ENCODE measurements around the gene FAM83D.

GRCh38 chr20:38952153-38952552 lies 25.9 kb downstream of the FAM83D start:
- TF ChIP-seq SMAD3 (CRISPR knock-in tag; IDR thresholded peaks at IDR 0.05; ENCODE audit: borderline replicate concordance) (no peak), CTCF (IDR thresholded peaks at IDR 0.05) (no peak), E2F5 (CRISPR knock-in tag; IDR thresholded peaks at IDR 0.05) (no peak), ATF3 (CRISPR knock-in tag; conservative IDR thresholded peaks at IDR 0.05) (no peak), SP1 (CRISPR knock-in tag; conservative IDR thresholded peaks at IDR 0.05) (no peak), ZNF423 (CRISPR knock-in tag; IDR thresholded peaks at IDR 0.05) (no peak), MAX (CRISPR knock-in tag; IDR thresholded peaks at IDR 0.05) (no peak), ZNF121 (CRISPR knock-in tag; IDR thresholded peaks at IDR 0.05) (no peak), NFYB (CRISPR knock-in tag; conservative IDR thresholded peaks at IDR 0.05; ENCODE audit: low read depth) (no peak), AFF4 (CRISPR knock-in tag; IDR thresholded peaks at IDR 0.05; ENCODE audit: borderline replicate concordance) (no peak), STAT6 (CRISPR knock-in tag; conservative IDR thresholded peaks at IDR 0.05; ENCODE audit: low read depth) (no peak)
